ENCODE results near the gene SMG9. TPM values are rescaled to one million over a fixed set of nuclear protein-coding genes. Genes with fewer than 3 reads are reported as not detected.

The SMG9 gene, protein sequence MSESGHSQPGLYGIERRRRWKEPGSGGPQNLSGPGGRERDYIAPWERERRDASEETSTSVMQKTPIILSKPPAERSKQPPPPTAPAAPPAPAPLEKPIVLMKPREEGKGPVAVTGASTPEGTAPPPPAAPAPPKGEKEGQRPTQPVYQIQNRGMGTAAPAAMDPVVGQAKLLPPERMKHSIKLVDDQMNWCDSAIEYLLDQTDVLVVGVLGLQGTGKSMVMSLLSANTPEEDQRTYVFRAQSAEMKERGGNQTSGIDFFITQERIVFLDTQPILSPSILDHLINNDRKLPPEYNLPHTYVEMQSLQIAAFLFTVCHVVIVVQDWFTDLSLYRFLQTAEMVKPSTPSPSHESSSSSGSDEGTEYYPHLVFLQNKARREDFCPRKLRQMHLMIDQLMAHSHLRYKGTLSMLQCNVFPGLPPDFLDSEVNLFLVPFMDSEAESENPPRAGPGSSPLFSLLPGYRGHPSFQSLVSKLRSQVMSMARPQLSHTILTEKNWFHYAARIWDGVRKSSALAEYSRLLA
- 89.4 and 99.7 TPM in 2 replicates for total RNA-seq (2014; rRNA removed; shearing (Covaris generic))

GRCh38 chr19:43754503-43755255 lies at the start of gene SMG9:
Gene SMG9, minus strand, starts transcription at chr19:43754962. Its CDS starts 4,221 bp downstream, at chr19:43750741.
- peak; percentile 100 for DNase-seq (ENCODE audit: low spot score)

DNA sequence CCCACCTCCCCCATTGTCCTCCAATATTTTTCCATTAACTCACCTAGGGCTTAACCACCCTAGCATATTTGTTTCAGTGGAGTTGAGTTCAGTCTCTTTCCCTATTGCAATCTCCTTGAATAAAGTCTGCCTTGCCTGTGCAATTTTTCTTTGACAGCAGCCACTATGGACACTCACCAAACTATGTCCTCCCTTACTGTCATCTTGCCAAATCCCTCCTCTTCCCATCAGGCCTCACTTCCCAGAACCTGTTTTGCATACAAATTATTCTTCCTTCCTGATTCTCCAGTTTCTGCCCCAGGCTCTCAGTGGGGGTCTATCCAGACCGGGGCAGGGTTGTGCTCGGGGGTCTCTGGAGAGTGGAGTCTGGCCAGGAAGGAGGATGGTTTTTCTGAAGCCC lies 49.7 kb upstream of the SMG9 start:
- DNase-seq (ENCODE audit: low spot score) = no peak

- DNase-seq (ENCODE audit: low spot score) = no peak
Observed at GRCh38 chr19:43802216-43802951, 47.6 kb upstream of the SMG9 start, which contains the start of gene LYPD5. Gene LYPD5, minus strand, starts transcription at chr19:43802447. Its CDS starts 67 bp downstream, at chr19:43802380.

DNA sequence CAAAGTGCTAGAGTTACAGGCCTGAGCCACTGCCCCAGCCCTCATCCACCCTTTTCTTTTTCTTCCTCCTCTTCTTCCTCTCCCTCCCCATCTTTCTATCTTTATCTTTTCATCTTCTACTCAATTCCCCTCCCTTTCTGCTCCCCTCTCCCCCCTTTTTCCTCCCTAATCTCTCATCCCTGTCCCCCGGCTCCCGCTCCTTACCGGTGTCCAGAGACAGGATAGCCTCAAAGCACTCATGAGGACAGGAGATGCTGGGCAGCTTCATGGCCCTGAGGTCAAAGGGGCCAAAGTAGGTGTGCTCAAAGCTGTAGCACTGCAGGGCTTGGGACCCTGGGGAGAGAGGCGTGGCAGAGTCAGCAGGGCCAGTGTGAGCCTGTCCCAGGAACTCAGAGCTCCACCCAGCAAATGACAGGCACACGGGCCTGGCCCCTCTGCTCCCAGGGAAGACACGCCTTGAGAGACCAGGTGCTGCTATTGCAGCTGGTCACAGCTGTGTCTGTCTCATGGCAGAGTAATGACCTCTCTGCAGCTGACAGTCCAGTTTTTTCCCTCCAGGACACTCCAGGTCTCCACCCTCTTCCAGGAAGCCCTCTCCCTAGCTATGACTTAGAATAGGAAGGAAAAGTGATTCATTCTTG lies 44.9 kb upstream of the SMG9 start:
- DNase-seq (ENCODE audit: low spot score) = no peak

DNA sequence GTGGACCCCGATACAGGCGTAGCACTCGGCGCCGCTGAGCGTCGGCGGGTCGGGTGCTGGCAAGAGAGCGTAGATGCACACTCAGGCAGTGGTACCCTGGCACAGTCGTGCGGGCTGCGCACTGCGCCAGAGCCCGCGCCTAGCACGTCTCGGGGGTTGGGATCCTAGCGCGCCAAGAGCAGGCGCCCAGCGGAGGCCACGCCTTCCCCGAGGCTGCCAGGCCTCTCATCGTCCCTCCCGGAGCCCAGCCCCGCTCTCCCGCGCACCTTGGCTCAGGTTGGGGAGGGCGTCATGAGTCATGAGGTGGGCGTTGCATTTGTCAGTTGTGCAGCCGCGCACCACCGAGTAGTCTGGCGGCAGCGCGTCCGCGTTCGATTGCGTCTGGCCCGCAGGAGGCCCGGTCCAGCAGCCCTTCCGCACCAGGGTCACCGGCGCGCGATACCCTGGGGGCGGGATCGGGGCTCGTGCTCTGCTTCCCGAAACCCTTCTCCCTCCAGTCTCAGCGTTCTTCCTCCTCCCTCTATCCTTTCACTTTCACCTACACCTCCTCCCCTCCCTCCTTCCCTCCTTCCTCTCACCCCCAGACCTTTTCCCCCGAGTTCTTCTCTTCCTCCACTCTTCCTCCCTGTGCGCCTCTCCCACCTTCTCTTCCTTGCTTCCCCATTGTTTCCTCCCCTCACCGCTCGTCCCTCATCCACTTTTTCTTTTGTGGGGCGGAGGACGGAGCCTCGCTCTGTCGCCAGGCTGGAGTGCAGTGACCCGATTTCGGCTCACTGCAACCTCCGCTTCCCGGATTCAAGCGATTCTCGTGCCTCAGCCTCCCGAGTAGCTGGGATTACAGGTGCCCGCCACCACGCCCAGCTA lies 44.0 kb upstream of the SMG9 start:
- DNase-seq (ENCODE audit: low spot score) = peak; percentile 51

GRCh38 chr19:43798026-43798545 lies 43.3 kb upstream of the SMG9 start:
- no peak for DNase-seq (ENCODE audit: low spot score)

DNA sequence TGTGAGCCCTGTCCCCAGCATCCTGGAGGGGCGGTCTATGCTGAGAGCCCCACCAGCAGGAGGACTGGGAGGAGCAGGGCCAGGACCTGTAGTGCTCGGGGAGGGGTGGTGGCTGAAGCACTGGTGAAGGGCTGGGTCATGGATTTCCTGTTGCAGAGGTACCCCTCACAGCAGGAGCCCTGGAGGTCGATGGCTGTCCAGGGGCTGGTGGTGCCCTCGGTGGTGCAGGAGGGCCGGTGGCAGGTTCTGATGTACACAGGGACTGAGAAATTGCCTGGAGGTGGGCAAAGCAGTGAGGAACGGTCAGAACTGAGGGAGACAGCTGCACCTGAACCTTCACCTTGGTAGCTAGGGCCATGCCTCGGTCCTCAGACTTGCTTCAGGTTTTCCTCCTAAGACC lies 42.8 kb upstream of the SMG9 start:
- no peak for DNase-seq (ENCODE audit: low spot score)

DNA sequence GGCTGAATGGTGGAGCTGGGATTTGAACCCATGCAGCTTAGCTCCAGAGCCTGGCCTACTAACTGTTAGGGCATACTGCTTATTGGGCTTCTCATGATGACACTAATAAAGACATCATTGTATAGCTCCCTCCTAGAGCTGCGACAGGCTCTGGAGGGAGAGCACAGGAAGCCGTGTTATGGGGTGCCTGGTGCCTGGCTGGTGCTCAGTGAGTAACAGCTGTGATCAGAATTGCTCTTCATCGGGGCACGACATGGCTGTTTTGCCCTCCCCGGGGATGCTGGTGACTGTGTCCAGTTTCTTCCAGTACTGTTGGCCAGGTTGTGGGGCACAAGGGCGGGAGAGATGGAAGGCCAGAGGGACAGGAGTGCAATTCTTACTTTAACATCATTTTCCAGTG lies 42.4 kb upstream of the SMG9 start:
- no peak for DNase-seq (ENCODE audit: low spot score)

DNA sequence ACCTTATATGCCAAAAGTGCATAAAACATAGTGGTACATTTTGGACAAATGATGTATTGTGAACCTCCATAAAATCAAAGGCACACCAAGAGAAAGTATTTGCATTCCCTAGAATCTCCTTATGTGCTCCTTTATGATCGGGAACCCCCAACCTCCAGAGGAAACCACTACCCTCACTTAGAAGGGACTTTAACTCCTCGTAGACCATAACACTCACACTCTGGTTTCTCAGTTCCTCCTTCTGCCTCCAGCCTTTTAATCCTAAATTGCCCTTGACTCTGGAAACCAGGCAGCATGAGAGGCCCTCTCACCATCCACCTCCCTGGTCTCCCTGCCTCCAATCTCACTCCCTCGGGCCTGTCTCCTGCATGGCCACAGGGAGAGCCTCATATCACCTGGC lies 35.8 kb upstream of the SMG9 start:
- DNase-seq (ENCODE audit: low spot score) = no peak

DNA sequence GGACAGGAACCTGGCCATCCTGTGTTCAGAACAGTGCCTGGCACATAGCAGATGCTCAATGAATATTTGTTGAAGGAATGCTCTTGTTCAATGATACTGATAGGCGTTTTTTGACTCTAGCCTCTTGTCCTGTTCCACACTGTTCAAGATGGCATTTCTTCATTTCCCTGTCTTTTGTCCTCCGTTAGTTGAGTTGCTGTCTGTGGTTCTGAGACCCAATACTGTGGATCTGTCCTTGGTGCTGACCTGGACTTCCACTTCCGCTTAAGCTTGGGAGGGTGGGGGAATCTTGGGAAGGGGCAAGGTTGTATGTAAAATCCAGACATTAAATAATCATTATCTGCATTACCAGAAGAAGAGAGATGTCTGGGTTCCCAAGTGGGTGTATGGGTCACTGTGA lies 34.3 kb upstream of the SMG9 start:
- peak; percentile 60 for DNase-seq (ENCODE audit: low spot score)

DNA sequence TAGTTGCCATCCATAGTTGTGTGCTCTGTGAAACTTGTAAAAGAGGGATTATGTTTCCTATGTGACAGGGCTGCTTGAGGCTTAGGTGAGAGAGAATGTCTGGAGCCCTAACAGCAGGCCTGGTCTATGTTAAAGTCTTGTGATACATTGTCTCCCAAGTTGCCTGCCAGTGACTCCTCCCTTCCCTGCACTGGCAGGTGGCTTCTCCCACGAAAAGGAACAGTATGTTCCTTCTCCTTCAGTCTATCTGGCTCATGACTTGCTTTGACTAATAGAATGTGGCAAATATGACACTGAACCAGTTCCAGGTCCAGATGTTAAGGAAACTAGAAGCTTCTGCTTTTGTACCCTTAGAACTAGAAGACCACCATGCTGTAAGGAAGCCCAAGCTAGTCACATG lies 31.9 kb upstream of the SMG9 start:
- no peak for DNase-seq (ENCODE audit: low spot score)

DNA sequence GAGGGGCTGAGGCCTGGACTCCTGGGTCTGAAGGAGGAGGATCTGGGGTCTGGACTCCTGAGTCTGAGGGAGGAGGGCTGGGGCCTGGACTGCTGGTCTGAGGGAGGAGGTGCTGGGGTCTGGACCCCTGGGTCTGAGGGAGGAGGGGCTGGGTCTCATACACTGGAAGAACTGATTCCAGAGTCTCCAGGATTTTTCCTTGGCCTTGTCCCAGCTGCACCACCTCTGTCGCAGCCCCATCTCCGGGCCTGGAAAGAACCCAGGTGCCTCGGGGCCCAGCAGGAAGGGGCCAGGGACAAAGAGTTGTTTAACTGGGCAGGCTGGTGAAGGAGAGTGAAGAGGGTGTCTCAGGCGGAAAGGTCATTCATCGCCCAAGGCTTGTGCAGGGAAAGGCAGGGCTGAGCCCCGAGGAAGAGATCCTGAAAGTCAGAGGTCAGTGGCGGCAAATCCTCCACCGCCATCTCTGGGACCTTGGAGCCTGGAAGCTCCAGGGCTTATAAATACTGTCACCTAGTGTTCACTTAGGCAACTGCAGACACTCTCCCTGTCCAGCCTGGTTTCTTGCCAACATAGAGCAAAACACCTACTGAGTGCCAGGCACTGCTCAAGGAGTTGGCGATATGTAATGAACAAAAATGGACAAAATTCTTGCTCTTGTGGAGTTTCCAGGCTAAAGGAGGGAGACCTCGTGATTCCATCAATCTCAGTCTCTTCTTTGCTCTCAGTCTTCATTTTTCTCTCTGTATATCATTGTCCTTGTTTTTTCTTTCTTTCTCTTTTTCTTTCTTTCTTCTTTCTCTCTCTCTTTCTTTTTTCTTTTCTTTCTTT lies 30.4 kb upstream of the SMG9 start:
- peak; percentile 97 for DNase-seq (ENCODE audit: low spot score)

DNA sequence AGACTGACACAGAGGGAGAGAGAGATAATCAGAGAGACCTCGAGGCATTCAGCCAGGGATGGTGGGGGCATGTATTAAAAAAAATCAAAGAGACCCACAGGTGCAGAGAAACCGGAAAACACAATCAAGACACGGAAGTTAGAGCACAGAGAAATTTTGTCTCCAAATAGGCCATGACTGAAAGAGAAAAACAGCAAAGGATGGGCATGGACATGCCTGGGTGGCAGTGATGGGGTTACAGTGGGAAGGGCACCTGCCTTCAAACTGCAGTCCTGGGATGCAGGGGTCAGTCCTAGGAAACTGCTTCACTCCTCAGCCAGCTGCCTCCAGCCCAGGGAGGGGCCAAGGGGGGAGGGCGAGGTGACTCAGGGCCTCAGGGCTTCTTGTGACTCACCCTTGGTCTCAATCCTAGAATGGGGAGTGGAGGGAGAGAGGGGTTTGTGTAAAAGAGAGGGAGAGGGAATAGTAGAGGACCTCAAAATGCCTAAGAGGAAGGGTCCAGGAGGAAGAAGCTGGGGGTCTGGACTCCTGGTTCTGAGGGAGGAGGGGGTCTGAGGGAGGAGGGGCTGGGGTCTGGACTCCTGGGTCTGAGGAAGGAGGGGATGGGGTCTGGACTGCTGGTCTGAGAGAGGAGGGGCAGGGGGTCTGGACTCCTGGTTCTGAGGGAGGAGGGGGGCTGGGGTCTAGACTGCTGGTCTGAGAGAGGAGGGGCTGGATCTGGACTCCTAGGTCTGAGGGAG lies 29.6 kb upstream of the SMG9 start:
- peak; percentile 57 for DNase-seq (ENCODE audit: low spot score)

DNA sequence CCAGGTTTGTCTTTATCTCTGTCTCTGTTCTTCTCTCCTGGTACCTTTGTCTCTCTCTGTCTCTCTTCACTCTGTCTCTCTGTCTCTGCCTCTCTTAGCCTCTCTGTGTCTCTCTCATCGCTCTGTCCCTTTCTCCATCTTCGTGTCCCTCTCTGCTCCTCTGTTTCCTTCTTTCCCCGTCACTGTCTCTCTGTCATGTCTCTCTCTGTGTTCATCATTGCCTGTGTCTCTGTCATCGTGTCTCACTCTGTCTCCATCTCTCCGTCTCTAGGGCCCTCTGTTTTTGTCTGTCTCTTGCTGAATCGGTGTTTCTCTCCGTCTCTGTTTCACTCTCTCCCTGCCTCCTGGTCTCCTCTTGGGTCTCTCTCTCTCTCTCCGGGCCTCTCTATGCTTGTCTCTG lies 28.9 kb upstream of the SMG9 start:
- DNase-seq (ENCODE audit: low spot score) = no peak

GRCh38 chr19:43782689-43783231 lies 28.0 kb upstream of the SMG9 start:
- no peak for DNase-seq (ENCODE audit: low spot score)

DNA sequence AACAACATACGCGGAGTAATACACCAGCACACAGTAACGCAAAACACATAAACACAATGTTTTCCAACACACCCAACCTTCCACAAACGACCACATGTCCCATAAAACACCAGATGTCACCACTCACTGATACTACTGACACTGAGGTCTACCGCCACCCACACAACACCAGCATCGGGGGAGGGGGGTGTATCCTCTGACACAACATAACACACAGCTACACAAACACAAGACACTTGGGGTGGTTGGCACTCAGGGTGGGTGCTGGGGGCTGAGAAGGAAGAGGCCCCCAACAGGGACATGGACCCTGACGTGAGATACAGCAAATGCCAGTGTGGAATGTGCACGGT lies 27.5 kb upstream of the SMG9 start:
- no peak for DNase-seq (ENCODE audit: low spot score)

- DNase-seq (ENCODE audit: low spot score) = no peak
Observed at GRCh38 chr19:43781630-43782310, 27.0 kb upstream of the SMG9 start.
